BE2C (cell line): ENCODE data around the gene SLC30A3. TPM values are rescaled to one million over a fixed set of nuclear protein-coding genes. Genes with fewer than 3 reads are reported as not detected.

ENCODE experiments used
- DNase-seq: peaks from one replicate; pipeline ENCODE4 v3.0.0-alpha.2; 2020
- H3K27me3 ChIP-seq: fragments of 250-450 bp; sonication (Bioruptor Pico); 2 replicates; pipeline ENCODE4 v1.5.1; 2020; ENCODE audit warnings: mild to moderate bottlenecking
- H3K36me3 ChIP-seq: fragments of 250-450 bp; sonication (Bioruptor Pico); 2 replicates; pipeline ENCODE4 v1.5.1; 2020; ENCODE audit warnings: mild to moderate bottlenecking
- H3K4me1 ChIP-seq: fragments of 250-450 bp; sonication (Bioruptor Pico); 2 replicates; pipeline ENCODE4 v1.5.1; 2020
- H3K4me3 ChIP-seq: 2 replicates; pipeline ENCODE4 v1.5.1; 2011; ENCODE audit warnings: low read depth, low read length
- H3K9me3 ChIP-seq: fragments of 250-450 bp; sonication (Bioruptor Pico); 2 replicates; pipeline ENCODE4 v1.5.1; 2020
- polyA plus RNA-seq: library from polyadenylated mRNA; unstranded; fragments of >200 nt; gene quantifications from one replicate; pipeline ENCODE4 v1.2.1, GENCODE V29; 2012; ENCODE audit warnings: low read depth, missing spikeins; ENCODE audit not compliant: insufficient read length, insufficient read depth
- TF ChIP-seq, protein P1 (sequence below): IDR thresholded peaks from 2 replicates; pipeline ENCODE4 v1.5.1; 2012; ENCODE audit warnings: mild to moderate bottlenecking, low read depth, low read length

The SLC30A3 gene
- polyA plus RNA-seq = 1.5 TPM

GRCh38 chr2:27262379-27263286 is at the start of gene SLC30A3:
SLC30A3 (minus strand) TSS chr2:27263047; CDS start chr2:27262906, 141 bp downstream.
- H3K36me3 ChIP-seq = no peaks in the 10 kb centered on the region; the same call in 1 of the 2 replicates
- peaks cover 8% of the 10 kb centered on the region for H3K4me1 ChIP-seq
- peak; percentile 50 for DNase-seq
- TF ChIP-seq, protein P1, sequence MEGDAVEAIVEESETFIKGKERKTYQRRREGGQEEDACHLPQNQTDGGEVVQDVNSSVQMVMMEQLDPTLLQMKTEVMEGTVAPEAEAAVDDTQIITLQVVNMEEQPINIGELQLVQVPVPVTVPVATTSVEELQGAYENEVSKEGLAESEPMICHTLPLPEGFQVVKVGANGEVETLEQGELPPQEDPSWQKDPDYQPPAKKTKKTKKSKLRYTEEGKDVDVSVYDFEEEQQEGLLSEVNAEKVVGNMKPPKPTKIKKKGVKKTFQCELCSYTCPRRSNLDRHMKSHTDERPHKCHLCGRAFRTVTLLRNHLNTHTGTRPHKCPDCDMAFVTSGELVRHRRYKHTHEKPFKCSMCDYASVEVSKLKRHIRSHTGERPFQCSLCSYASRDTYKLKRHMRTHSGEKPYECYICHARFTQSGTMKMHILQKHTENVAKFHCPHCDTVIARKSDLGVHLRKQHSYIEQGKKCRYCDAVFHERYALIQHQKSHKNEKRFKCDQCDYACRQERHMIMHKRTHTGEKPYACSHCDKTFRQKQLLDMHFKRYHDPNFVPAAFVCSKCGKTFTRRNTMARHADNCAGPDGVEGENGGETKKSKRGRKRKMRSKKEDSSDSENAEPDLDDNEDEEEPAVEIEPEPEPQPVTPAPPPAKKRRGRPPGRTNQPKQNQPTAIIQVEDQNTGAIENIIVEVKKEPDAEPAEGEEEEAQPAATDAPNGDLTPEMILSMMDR = no peak
- peaks cover 57% of the 10 kb centered on the region for H3K27me3 ChIP-seq
- H3K9me3 ChIP-seq = peaks cover 6% of the 10 kb centered on the region
- peak within 1 kb of the TSS; percentile 66 for H3K4me3 ChIP-seq

DNA sequence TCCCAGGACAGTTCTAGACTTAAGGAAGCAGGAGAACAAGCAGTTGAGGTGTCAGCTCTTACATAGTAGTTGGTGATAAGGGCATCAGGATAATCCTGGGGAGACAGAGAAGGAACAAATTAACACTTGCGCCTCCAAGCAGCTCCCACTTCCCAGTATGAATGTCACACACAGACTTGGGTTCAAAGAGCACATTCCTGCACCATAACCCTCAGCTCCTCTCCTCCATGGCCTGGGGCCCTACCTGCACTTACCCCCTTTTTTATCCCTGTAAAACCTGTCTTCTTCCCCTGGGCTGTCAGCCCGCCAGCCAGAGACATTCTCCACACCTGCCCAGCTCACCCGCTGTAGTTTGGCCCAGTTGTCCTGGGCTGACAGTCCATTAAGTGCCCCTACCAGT is 49.3 kb upstream of the SLC30A3 start:
- H3K4me3 ChIP-seq = no peak overlapping the region

DNA sequence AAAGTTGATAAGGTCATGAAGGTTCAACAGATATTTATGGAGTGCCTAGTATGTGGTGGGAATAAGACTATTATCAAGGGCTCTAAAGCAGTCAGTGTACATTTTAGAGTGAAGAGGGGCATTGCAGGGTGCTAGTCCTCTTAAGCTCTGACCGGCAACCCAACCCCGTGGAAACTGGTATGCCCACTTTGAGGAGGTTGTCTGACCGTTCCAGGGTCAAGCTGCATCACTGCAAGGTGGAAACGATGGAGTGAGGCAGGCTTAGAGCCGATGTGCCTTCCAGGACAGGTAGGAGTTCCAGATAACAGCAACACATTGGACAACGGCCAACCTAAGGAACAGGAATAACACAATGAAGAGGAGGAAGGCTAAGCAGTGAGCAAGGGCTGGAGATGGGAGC is 46.8 kb upstream of the SLC30A3 start:
- peaks cover 27% of the 10 kb centered on the region for H3K27me3 ChIP-seq
- TF ChIP-seq, protein P1 = no peak
- no peak for DNase-seq
- peaks cover 4% of the 10 kb centered on the region for H3K4me1 ChIP-seq
- H3K36me3 ChIP-seq = no peaks in the 10 kb centered on the region
- no peaks in the 10 kb centered on the region for H3K9me3 ChIP-seq
- H3K4me3 ChIP-seq = no peak overlapping the region

More for the DNA sequence above, 49.3 kb upstream of the SLC30A3 start:
- peaks cover under 1% of the 10 kb centered on the region; the same call in 1 of the 2 replicates for H3K4me1 ChIP-seq
- TF ChIP-seq, protein P1 = no peak
- H3K36me3 ChIP-seq = no peaks in the 10 kb centered on the region
- DNase-seq = no peak
- no peaks in the 10 kb centered on the region for H3K9me3 ChIP-seq
- H3K27me3 ChIP-seq = peaks cover 9% of the 10 kb centered on the region

DNA sequence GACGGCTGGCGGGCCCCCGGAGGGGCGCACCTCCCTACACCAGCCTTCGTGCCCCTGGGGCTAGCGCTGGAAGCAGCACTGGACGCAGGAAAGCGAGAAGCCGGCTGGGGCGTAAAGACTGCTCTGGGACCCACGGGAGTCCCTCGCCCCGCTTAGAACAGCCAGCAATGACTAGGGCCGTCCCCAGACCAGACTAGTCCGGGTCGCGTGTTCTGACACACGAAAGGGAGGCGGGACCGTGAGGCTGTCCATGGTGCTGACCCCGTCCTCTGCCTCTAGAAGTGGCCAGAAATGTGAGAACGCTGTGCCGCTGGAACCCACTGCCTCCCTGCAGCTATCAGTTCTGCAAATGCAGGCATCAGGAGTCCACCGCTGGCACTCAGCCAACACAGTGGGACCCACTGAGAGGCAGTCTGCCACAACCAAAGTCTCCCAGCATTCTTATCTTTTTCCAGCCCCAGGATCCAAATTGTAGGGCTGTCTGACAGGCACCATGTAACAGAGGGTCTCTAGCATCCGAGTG is 45.6 kb upstream of the SLC30A3 start, which contains the start of gene UCN:
TSS of gene UCN (minus strand) at position 87 of the 523 bp plus-strand sequence. CDS start 550 bp downstream, outside the sequence.
- H3K4me3 ChIP-seq = peak within 1 kb of the TSS; percentile 54
- no peaks in the 10 kb centered on the region for H3K9me3 ChIP-seq
- no peaks in the 10 kb centered on the region for H3K36me3 ChIP-seq
- peaks cover 27% of the 10 kb centered on the region for H3K27me3 ChIP-seq
- TF ChIP-seq, protein P1 = no peak
- H3K4me1 ChIP-seq = peaks cover 4% of the 10 kb centered on the region
- DNase-seq = peak; percentile 89

DNA sequence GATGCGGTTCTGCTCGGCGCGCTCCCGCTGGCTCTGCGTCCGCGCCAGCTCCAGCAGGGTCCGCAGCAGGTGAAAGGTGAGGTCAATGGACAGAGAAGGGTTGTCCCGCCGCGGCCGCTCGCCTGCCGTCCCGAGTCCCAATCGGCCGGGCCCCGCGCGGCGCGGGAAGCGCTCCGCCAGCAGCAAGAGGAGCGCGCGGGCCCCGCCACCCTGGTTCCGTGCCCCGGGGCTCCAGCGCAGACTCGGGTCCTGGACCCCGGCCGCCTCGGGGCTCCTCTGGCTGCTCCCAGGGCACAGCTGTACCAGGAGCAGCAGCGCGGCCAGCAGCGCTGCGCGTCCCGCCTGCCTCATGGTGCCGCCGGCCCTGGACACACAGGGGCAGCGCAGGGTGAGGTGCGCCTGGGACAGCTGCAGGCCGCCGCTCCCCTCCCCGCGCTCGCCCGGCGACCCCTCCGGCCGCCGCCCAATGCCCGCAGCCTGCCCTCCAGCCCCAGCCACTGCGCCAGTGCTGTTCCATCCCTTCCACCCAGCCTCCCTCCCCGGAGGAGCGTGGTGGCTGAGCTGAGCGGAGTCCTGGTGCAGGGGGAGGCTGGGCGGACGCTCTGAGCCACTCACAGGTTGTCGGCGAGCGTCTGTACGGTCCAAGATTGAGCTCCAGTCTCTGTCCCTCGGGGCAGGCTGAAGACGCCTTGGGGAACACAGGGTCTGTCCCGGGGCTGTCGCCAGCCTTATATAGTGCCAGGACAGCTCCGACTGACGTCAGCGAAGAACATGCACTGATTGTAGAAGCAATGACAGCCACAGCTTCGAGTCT is 44.9 kb upstream of the SLC30A3 start:
- Histone ChIP-seq H3K36me3 (no peaks in the 10 kb centered on the region), H3K27me3 (peaks cover 27% of the 10 kb centered on the region), H3K4me3 (peak overlapping the region; percentile 54), H3K9me3 (no peaks in the 10 kb centered on the region), H3K4me1 (peaks cover 10% of the 10 kb centered on the region)
- peak; percentile 49 for DNase-seq
- TF ChIP-seq, protein P1 = no peak
